GM10847 (cell line): ENCODE measurements around the gene FOXL2NB.

Experiments used
- POLR2A ChIP-seq: IDR thresholded peaks from 2 replicates; pipeline ENCODE4 v1.6.1; 2011; ENCODE audit not compliant: insufficient read length; ENCODE audit errors: extremely low read depth

Gene FOXL2NB

GRCh38 chr3:138939561-138940241 lies 7.3 kb upstream of the FOXL2NB start:
- no peak for TF ChIP-seq POLR2A

DNA sequence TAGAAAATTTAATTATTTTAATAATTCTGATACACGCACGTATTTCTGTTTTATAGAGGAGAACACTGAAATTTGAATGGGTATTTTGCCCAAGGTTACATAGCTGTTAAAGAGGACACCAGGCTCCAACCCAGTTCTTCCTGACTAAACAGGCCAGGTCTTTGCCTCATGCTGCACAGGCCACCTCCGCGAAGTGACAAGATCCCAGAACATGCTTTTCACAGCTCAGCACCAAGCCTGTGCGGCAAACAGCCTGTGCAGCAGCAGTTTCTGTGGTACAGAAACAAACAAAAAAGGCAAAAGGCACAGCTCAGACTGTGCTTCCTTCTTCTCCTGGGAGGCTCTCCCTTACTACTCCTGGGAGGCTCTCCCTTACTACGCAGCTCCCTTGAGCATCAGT lies 6.6 kb upstream of the FOXL2NB start:
- TF ChIP-seq POLR2A, result no peak

- TF ChIP-seq POLR2A, result no peak
Observed at GRCh38 chr3:138941259-138941885, 5.6 kb upstream of the FOXL2NB start.

- TF ChIP-seq POLR2A, result no peak
Observed at GRCh38 chr3:138942271-138942670, 4.7 kb upstream of the FOXL2NB start.

- TF ChIP-seq POLR2A, result no peak
Observed at GRCh38 chr3:138942861-138943623, 4.0 kb upstream of the FOXL2NB start.

GRCh38 chr3:138943724-138944653 lies 3.0 kb upstream of the FOXL2NB start:
- no peak for TF ChIP-seq POLR2A

GRCh38 chr3:138944654-138944928 lies 2.4 kb upstream of the FOXL2NB start:
- no peak for TF ChIP-seq POLR2A

- TF ChIP-seq POLR2A, result no peak
Observed at GRCh38 chr3:138944929-138945708, 1.9 kb upstream of the FOXL2NB start.

DNA sequence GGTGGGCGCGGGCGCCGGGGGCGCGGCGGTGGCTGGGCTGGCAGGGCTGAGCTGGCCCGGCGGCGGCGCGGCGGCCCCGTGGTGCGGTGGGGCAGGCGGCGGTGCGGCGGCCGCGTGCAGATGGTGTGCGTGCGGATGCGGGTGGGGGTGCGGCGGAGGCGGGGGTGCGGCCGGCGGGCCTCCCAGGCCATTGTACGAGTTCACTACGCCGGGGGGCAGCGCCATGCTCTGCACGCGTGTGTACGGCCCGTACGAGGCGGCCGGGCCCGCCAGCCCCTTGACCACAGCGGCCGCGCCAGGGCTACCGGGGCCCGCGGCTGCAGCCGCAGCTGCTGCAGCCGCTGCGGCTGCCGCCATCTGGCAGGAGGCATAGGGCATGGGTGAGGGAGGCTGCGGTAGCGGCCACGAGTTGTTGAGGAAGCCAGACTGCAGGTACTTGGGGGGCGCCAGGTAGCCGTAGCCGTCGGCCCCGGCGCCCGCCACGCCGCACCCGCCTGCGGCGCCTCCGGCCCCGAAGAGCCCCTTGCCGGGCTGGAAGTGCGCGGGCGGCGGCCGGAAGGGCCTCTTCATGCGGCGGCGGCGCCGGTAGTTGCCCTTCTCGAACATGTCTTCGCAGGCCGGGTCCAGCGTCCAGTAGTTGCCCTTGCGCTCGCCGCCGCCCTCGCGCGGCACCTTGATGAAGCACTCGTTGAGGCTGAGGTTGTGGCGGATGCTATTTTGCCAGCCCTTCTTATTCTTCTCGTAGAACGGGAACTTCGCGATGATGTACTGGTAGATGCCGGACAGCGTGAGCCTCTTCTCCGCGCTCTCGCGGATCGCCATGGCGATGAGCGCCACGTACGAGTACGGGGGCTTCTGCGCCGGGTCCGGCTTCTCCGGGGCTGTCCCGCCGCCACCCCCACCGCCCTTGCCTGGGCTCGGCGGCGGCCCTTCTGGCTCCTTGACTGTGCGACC lies 1.0 kb upstream of the FOXL2NB start:
- no peak for TF ChIP-seq POLR2A

- no peak for TF ChIP-seq POLR2A
Observed at GRCh38 chr3:138947495-138948121, 591 bp downstream of the FOXL2NB start.

- TF ChIP-seq POLR2A, result no peak
Observed at GRCh38 chr3:138948371-138949001, 1.5 kb downstream of the FOXL2NB start.

DNA sequence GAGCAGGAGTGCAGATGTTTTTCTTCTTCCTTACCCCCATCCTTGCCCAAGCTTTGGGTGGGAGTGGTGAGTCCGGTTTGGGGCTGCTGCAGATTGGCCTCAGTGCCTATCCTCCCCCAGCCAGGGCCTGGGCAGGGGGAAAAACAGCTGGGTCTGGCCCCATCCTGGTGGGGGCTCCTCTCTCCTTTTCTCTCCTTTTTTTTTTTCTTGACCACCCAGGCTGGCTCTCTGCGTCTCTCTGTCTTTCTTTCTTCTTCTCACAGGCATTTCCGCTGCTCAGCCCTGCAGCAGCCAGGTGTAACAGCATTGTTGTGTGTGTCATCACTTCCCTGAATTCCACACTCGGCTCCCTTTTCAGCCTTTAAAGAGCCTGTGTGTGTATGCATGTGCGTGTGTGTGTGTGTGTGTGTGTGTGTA lies 2.0 kb downstream of the FOXL2NB start:
- no peak for TF ChIP-seq POLR2A
